K562 (cell line): Measurements from ENCODE around the gene METTL6. TPM values are rescaled to one million over a fixed set of nuclear protein-coding genes. Genes with fewer than 3 reads are reported as not detected.

Experiments
- ATAC-seq: fragments of 200-7000 bp; cut with Tn5 transposase; 3 replicates; pipeline ENCODE4 v1.9.1; 2020; ENCODE audit warnings: moderate library complexity
- BruUV-seq: library from RNA; stranded (reverse); fragments of 400-500 nt; replicated peaks from 2 replicates; lab custom pipeline; 2021; lab: Mats Ljungman, UMichigan
- CTCF ChIA-PET: fragments of 300-600 bp; formaldehyde crosslinking; extraction: SDS; loops from one replicate; lab custom pipeline; 2021; ENCODE audit warnings: low intra/inter-chr PET ratio; lab: Yijun Ruan, JAX
- POLR2A ChIA-PET: fragments of 300-600, 350-650 bp; sonication (Branson Sonifier 250); formaldehyde crosslinking; extraction: SDS; loops from one replicate; lab custom pipeline; 2021; ENCODE audit warnings: antibody characterized with exemption, inconsistent platforms; lab: Yijun Ruan, JAX
- DNase-seq, 4 experiments: peaks; one replicate each; pipeline versions ENCODE4 v3.0.0 to v3.0.0-alpha.2; 2011 to 2018; ENCODE audit warnings: low spot score in 3 of 4, mixed read lengths in 3 of 4; ENCODE audit errors: extremely low read depth in 1 of 4
- FAIRE-seq: peaks from 2 replicates; lab custom pipeline; 2011; peaks lifted over from hg19 to GRCh38; lab: Jason Lieb, UNC
- H2AFZ ChIP-seq: 2 replicates; pipeline ENCODE4 v1.6.0; 2011; ENCODE audit warnings: low read depth, low read length, control low read depth, inconsistent platforms
- H3K27ac ChIP-seq: fragments of 200-600 bp; 3 replicates; pipeline ENCODE4 v1.8.0; 2011; ENCODE audit warnings: low read depth, mild to moderate bottlenecking, control low read depth, inconsistent platforms, low read length, moderate library complexity, mixed read lengths; ENCODE audit errors: extremely low read depth
- H3K27me3 ChIP-seq, 2 experiments: fragments of 300-600 bp in 1 of 2; 2 replicates in 1 of 2; 3 replicates in 1 of 2; pipeline versions ENCODE4 v1.6.0 to v1.8.0; 2011; ENCODE audit warnings: inconsistent platforms in 2 of 2, low read length in 2 of 2, mild to moderate bottlenecking in 1 of 2, mixed read lengths in 1 of 2, moderate library complexity in 1 of 2; ENCODE audit not compliant: control insufficient read depth in 2 of 2, insufficient read depth in 2 of 2
- H3K36me3 ChIP-seq: fragments of 300-600 bp; 3 replicates; pipeline ENCODE4 v1.8.0; 2011; ENCODE audit warnings: mild to moderate bottlenecking, low read length, inconsistent platforms; ENCODE audit not compliant: control insufficient read depth, insufficient read depth
- H3K4me1 ChIP-seq, 2 experiments: fragments of 200-600 bp in 1 of 2; replicated peaks in 1 of 2; 2 replicates in 1 of 2; 3 replicates in 1 of 2; pipeline versions ENCODE4 v1.5.1 to v1.8.0; 2011; ENCODE audit warnings: inconsistent platforms in 2 of 2, low read length in 2 of 2, mild to moderate bottlenecking in 1 of 2, mixed read lengths in 1 of 2, moderate library complexity in 1 of 2; ENCODE audit not compliant: control insufficient read depth in 2 of 2, insufficient read depth in 2 of 2
- H3K4me2 ChIP-seq: 2 replicates; pipeline ENCODE4 v1.6.1; 2011; ENCODE audit warnings: low read length, control low read depth, inconsistent platforms, mixed read lengths; ENCODE audit not compliant: insufficient read depth
- H3K4me3 ChIP-seq: fragments of 200-600 bp; sonication (generic), shearing (Covaris generic); 2 replicates; pipeline ENCODE4 v1.5.1; 2016; ENCODE audit warnings: control low read depth, inconsistent platforms
- H3K79me2 ChIP-seq: fragments of 200-600 bp; 3 replicates; pipeline ENCODE4 v1.8.0; 2011; ENCODE audit warnings: low read length, inconsistent platforms; ENCODE audit not compliant: control insufficient read depth, insufficient read depth
- H3K9ac ChIP-seq, 2 experiments: 2 replicates each; pipeline versions ENCODE4 v1.6.0 to v1.6.1; 2011; ENCODE audit warnings: low read depth in 2 of 2, low read length in 2 of 2, control low read depth in 1 of 2, inconsistent platforms in 1 of 2, mild to moderate bottlenecking in 1 of 2, mixed read lengths in 1 of 2; ENCODE audit not compliant: insufficient read depth in 1 of 2
- H3K9me1 ChIP-seq: one replicate; pipeline ENCODE4 v1.6.0; 2011; ENCODE audit warnings: inconsistent platforms, mild to moderate bottlenecking, low read length, moderate library complexity; ENCODE audit not compliant: control insufficient read depth, insufficient read depth
- H3K9me3 ChIP-seq: replicated peaks from 2 replicates; pipeline ENCODE4 v1.5.1; 2011; ENCODE audit warnings: low read depth, low read length, inconsistent platforms; ENCODE audit not compliant: control insufficient read depth, insufficient read depth
- H4K20me1 ChIP-seq: replicated peaks from 2 replicates; pipeline ENCODE4 v1.6.1; 2011; ENCODE audit warnings: low read length, inconsistent platforms, mixed read lengths; ENCODE audit not compliant: control insufficient read depth, insufficient read depth
- DACH1 ChIP-seq: fragments of 450-650 bp; IDR thresholded peaks from 2 replicates; pipeline ENCODE4 v1.6.1; 2018; ENCODE audit not compliant: partially characterized antibody
- DLX4 ChIP-seq: fragments of 250-450 bp; sonication (Bioruptor Pico); IDR thresholded peaks from 2 replicates; pipeline ENCODE4 v1.6.1; 2021; ENCODE audit warnings: mild to moderate bottlenecking
- ELK1 ChIP-seq: sonication (generic); formaldehyde crosslinking; IDR thresholded peaks from 2 replicates; pipeline ENCODE4 v1.8.1; 2022; ENCODE audit warnings: missing genetic modification reagents
- HSF4 ChIP-seq: fragments of 250-450 bp; sonication (Bioruptor Pico); IDR thresholded peaks from 2 replicates; pipeline ENCODE4 v2.1.2; 2022; ENCODE audit warnings: mild to moderate bottlenecking, moderate library complexity, borderline replicate concordance
- ID3 ChIP-seq, 2 experiments: fragments of 250-450 bp in 1 of 2; fragments of 450-650 bp in 1 of 2; sonication (Bioruptor Pico) in 1 of 2; IDR thresholded peaks; 2 replicates each; pipeline versions ENCODE4 v1.6.1 to v1.8.0; 2016 to 2021; ENCODE audit warnings: mild to moderate bottlenecking in 2 of 2, moderate library complexity in 2 of 2, missing compliant biosample characterization in 1 of 2, missing genetic modification characterization in 1 of 2
- IRF2 ChIP-seq: sonication (generic); formaldehyde crosslinking; IDR thresholded peaks from 2 replicates; pipeline ENCODE4 v1.8.1; 2022; ENCODE audit warnings: mild to moderate bottlenecking, missing genetic modification reagents
- KAT2B ChIP-seq: IDR thresholded peaks from one replicate; pipeline ENCODE4 v1.6.1; 2012; ENCODE audit warnings: low read depth, mild to moderate bottlenecking, control low read depth, inconsistent platforms, low read length, moderate library complexity
- MAFK ChIP-seq: IDR thresholded peaks from 2 replicates; pipeline ENCODE4 v1.6.1; 2011; ENCODE audit warnings: low read length, improper control_type of control experiment
- NR2C1 ChIP-seq, 2 experiments: fragments of 450-650 bp; IDR thresholded peaks; 2 replicates each; pipeline ENCODE4 v1.6.1; 2017; ENCODE audit warnings: mild to moderate bottlenecking in 2 of 2, antibody characterized with exemption in 1 of 2, inconsistent platforms in 1 of 2, missing compliant biosample characterization in 1 of 2, missing genetic modification characterization in 1 of 2
- OTX1 ChIP-seq: fragments of 450-650 bp; formaldehyde crosslinking; IDR thresholded peaks from 2 replicates; pipeline ENCODE4 v1.4.0; 2022; ENCODE audit warnings: mild to moderate bottlenecking
- PTTG1 ChIP-seq: fragments of 450-650 bp; IDR thresholded peaks from 2 replicates; pipeline ENCODE4 v1.6.1; 2016; ENCODE audit warnings: low read depth, mild to moderate bottlenecking, missing genetic modification characterization, missing compliant biosample characterization
- PYGO2 ChIP-seq: fragments of 450-650 bp; IDR thresholded peaks from 2 replicates; pipeline ENCODE4 v1.6.1; 2016; ENCODE audit warnings: mild to moderate bottlenecking, missing genetic modification characterization, moderate library complexity, missing compliant biosample characterization
- SMC3 ChIP-seq: conservative IDR thresholded peaks from 2 replicates; pipeline ENCODE4 v1.6.1; 2011; ENCODE audit warnings: low read depth, low read length, improper control_type of control experiment; ENCODE audit not compliant: insufficient read depth
- TAF9B ChIP-seq: fragments of 450-650 bp; IDR thresholded peaks from 2 replicates; pipeline ENCODE4 v1.6.1; 2018; ENCODE audit warnings: mild to moderate bottlenecking; ENCODE audit not compliant: partially characterized antibody
- TAL1 ChIP-seq: fragments of 450-650 bp; IDR thresholded peaks from 2 replicates; pipeline ENCODE4 v1.6.1; 2016; ENCODE audit warnings: mild to moderate bottlenecking
- ZNF24 ChIP-seq: fragments of 450-650 bp; IDR thresholded peaks from 2 replicates; pipeline ENCODE4 v1.6.1; 2016
- ZNF280B ChIP-seq: fragments of 250-450 bp; sonication (Bioruptor Pico); IDR thresholded peaks from 2 replicates; pipeline ENCODE4 v1.5.1; 2021; ENCODE audit warnings: mild to moderate bottlenecking
- ZNF668 ChIP-seq: fragments of 250-450 bp; sonication (Bioruptor Pico); IDR thresholded peaks from 2 replicates; pipeline ENCODE4 v1.8.0; 2022; ENCODE audit warnings: mild to moderate bottlenecking, inconsistent platforms
- WGBS: fragments of 100-300 bp; shearing (Covaris generic); methylation state at CpG from one replicate; pipeline ENCODE4 v1.1.6; 2016; ENCODE audit warnings: low coverage, mixed read lengths; ENCODE audit not compliant: insufficient coverage; ENCODE audit errors: missing lambda C conversion rate; 5-methylcytosine and 5-hydroxymethylcytosine counted together
- in situ Hi-C: fragments of 300-500 bp; cut with MboI; formaldehyde crosslinking; loops from 4 replicates; pipeline ENCODE4 v1.15.0; 2018; ENCODE audit warnings: inconsistent platforms, mixed read lengths
- intact Hi-C: fragments of 100-400 bp; cut with micrococcal nuclease; formaldehyde crosslinking; loops from 2 replicates; pipeline ENCODE4 v1.14.2; 2022
- polyA plus RNA-seq, 8 experiments: library from polyadenylated mRNA; depleted of rRNA in 4 of 8; stranded (reverse) in 5 of 8; unstranded in 3 of 8; fragments of >200 nt; fragmentation: Nextera tagmentation in 2 of 8; fragmentation: Illumina TruSeq in 1 of 8; extraction: Ambion mirVana in 2 of 8; extraction: Trizol in 1 of 8; gene quantifications; 2 replicates each; pipeline versions ENCODE4 v1.2.1 to v1.2.3, GENCODE V29; 2011 to 2014; ENCODE audit warnings: inconsistent platforms in 1 of 8, missing spikeins in 1 of 8
- total RNA-seq, 7 experiments: library from RNA; depleted of rRNA in 6 of 7; stranded (reverse); fragments of >200 nt in 6 of 7; fragmentation: Illumina TruSeq in 2 of 7; extraction: Trizol in 2 of 7; gene quantifications; 2 replicates each; pipeline versions ENCODE4 v1.2.1 to v1.2.3, GENCODE V29; 2011 to 2021; ENCODE audit warnings: low replicate concordance in 1 of 7

Gene METTL6
- total and polyA plus RNA-seq, 9 of the 15 experiments (the other 6 are each of a cell fraction or from before 2014, with no cell fraction given) = 18.8 to 61.5 (median 33.9) TPM

- TF ChIP-seq OTX1 (CRISPR knock-in tag) = no peak
- no peak for TF ChIP-seq ID3 (CRISPR knock-in tag; IDR thresholded peaks at IDR 0.05)
- TF ChIP-seq ID3 (tag; IDR thresholded peaks at IDR 0.05) = no peak
- no peak for TF ChIP-seq TAF9B
- no peak for TF ChIP-seq DACH1
- TF ChIP-seq MAFK = no peak
- no peak for TF ChIP-seq IRF2 (CRISPR knock-in tag)
- TF ChIP-seq ZNF668 (CRISPR knock-in tag) = no peak
- TF ChIP-seq NR2C1 (IDR thresholded peaks at IDR 0.05) = no peak
- no peak for TF ChIP-seq NR2C1 (tag; IDR thresholded peaks at IDR 0.05)
- TF ChIP-seq ZNF280B (CRISPR knock-in tag) = no peak
- TF ChIP-seq KAT2B = no peak
- TF ChIP-seq PTTG1 (tag) = no peak
- TF ChIP-seq SMC3 = no peak
- TF ChIP-seq PYGO2 = no peak
- TF ChIP-seq ZNF24 = no peak
- TF ChIP-seq TAL1 = no peak
- TF ChIP-seq HSF4 = no peak
- no peak for TF ChIP-seq ELK1 (CRISPR knock-in tag)
- no peak for TF ChIP-seq DLX4
- H3K9ac ChIP-seq = no peak overlapping the region
- FAIRE-seq (no peak), DNase-seq (no peak), ATAC-seq (no peak)
- intact Hi-C loops (loop anchor here (5.0 kb wide), 1 partner anchor 482 kb away; no protein-coding TSS in a partner anchor), in situ Hi-C loops (no loop called here)
- H3K36me3 ChIP-seq = peaks cover 32% of the 10 kb centered on the region; the same call in 2 of the 3 replicates
- H3K4me3 ChIP-seq = no peak overlapping the region
- ChIA-PET POLR2A (no interaction called here), CTCF (interaction anchor here (0.9 kb wide), 1 partner anchor 141 kb away, joined by 4 read pairs; no protein-coding TSS in a partner anchor)
- H3K79me2 ChIP-seq = no peaks in the 10 kb centered on the region
- no peaks in the 10 kb centered on the region for H4K20me1 ChIP-seq
- no peaks in the 10 kb centered on the region for H3K4me1 ChIP-seq
- 69% methylated on average over 2 of the region's 2 CpGs for WGBS
- H3K27ac ChIP-seq = no peak overlapping the region
- H3K9me3 ChIP-seq = no peaks in the 10 kb centered on the region
- no peak overlapping the region for H2AFZ ChIP-seq
- no TSS peak for BruUV-seq
- no peaks in the 10 kb centered on the region for H3K9me1 ChIP-seq
- no peak overlapping the region for H3K4me2 ChIP-seq
- H3K27me3 ChIP-seq = no peaks in the 10 kb centered on the region
These were observed 17.6 kb downstream of the METTL6 start for GRCh38 chr3:15409774-15410173.
